ENCODE data around the gene IPP.

The IPP gene

DNA sequence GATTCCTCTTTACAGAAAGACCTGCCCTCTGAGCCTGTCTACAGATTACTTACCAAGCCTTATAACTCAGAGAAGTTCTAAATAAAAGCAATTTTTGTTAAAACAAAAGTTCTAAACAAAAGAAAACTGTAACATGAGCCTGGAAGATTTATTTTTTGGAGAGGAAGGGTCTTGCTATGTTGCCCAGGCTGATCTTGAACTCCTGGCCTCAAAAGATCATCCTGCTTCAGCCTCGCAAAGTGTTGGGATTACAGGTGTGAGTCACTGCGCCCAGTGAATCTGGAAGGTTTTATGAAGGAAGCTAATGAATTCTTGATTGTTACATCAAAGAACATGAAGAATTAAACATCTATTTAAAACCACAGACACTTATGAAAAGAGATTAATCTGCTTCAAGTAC is 91.2 kb downstream of the IPP start:
- no peak for TF ChIP-seq CTCF (IDR thresholded peaks at IDR 0.05; ENCODE audit: insufficient read depth, low read depth, low read length, missing control alignments)
- no peak for DNase-seq (ENCODE audit: low read depth)
- H3K4me3 ChIP-seq (ENCODE audit: low read length): no peak overlapping the region

- no peak for TF ChIP-seq CTCF (IDR thresholded peaks at IDR 0.05; ENCODE audit: insufficient read depth, low read depth, low read length, missing control alignments)
- no peak overlapping the region for H3K4me3 ChIP-seq (ENCODE audit: low read length)
- DNase-seq (ENCODE audit: low read depth): no peak
Observed at GRCh38 chr1:45658171-45658570, 92.3 kb downstream of the IPP start.

DNA sequence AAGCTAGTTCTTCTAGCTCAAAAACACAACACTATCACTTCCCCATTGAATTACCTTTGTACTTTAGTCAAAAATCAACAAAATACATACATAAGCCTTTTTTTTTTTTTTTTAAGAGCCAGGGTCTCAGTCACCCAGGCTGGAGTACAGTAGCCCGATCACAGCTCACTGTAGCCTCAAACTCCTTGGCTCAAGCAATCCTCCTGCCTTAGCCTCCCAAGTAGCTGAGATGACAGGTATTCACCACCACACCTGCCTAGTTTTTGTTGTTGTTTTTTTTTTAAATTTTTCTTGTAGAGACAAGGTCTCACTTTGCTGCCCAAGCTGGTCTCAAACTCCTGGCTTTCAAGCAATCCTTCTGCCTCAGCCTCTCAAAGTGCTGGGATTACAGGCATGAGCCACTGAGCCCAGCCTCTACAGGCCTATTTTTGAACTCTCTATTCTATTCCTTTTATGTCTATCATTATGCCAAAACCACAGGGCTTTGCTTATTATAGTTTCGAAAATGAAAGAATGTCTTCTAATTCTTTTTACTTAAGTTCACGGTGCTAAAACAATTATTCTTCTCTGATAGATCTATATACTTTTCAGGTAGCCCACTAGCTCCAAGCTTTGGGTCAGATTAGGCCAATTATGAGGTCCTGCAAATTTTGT is 93.8 kb downstream of the IPP start:
- no peak for DNase-seq (ENCODE audit: low read depth)
- TF ChIP-seq CTCF (IDR thresholded peaks at IDR 0.05; ENCODE audit: insufficient read depth, low read depth, low read length, missing control alignments): no peak
- H3K4me3 ChIP-seq (ENCODE audit: low read length): no peak overlapping the region

- peak; percentile 64 for DNase-seq (ENCODE audit: low read depth)
- TF ChIP-seq CTCF (IDR thresholded peaks at IDR 0.05; ENCODE audit: insufficient read depth, low read depth, low read length, missing control alignments): no peak
- no peak overlapping the region for H3K4me3 ChIP-seq (ENCODE audit: low read length)
Observed at GRCh38 chr1:45654540-45655280, 95.7 kb downstream of the IPP start.
